Panc1 (cell line): ENCODE results near the gene GLIPR1. TPM values are rescaled to one million over a fixed set of nuclear protein-coding genes. Genes with fewer than 3 reads are reported as not detected.
"Not testable (repeated sequence)": the region's sequence is repeated elsewhere in the genome, so short reads cannot be mapped to it uniquely, and the experiment has no call there.

Experiments
- ATAC-seq: fragments of 200-7000 bp; cut with Tn5 transposase; 2 replicates; pipeline ENCODE4 v1.9.1; 2020; ENCODE audit warnings: mild to moderate bottlenecking, moderate library complexity
- BruUV-seq: library from RNA; stranded (reverse); fragments of 400-500 nt; replicated peaks from 2 replicates; lab custom pipeline; 2021; lab: Mats Ljungman, UMichigan
- CTCF ChIA-PET: fragments of 300-600 bp; sonication (Branson Sonifier 250); formaldehyde crosslinking; loops from one replicate; lab custom pipeline; 2022; ENCODE audit warnings: antibody characterized with exemption; lab: Charles Lee
- POLR2A ChIA-PET: fragments of 300-600 bp; sonication (Branson Sonifier 250); formaldehyde crosslinking; loops from one replicate; lab custom pipeline; 2022; ENCODE audit warnings: antibody characterized with exemption; lab: Charles Lee
- DNase-seq: peaks from one replicate; pipeline ENCODE4 v3.0.0-alpha.2; 2010; ENCODE audit warnings: low read depth, low spot score
- H3K27ac ChIP-seq: 2 replicates; pipeline ENCODE4 v1.5.1; 2011; ENCODE audit warnings: mild to moderate bottlenecking, low read length, inconsistent platforms
- H3K27me3 ChIP-seq: fragments of 200-500 bp; sonication (Bioruptor generic); 2 replicates; pipeline ENCODE4 v1.6.0; 2014; ENCODE audit warnings: low read length, inconsistent platforms; ENCODE audit not compliant: control insufficient read depth, insufficient read depth
- H3K36me3 ChIP-seq: fragments of 200-500 bp; sonication (Bioruptor generic); 2 replicates; pipeline ENCODE4 v1.5.1; 2014; ENCODE audit warnings: inconsistent platforms, mild to moderate bottlenecking, low read length, moderate library complexity; ENCODE audit not compliant: control insufficient read depth, insufficient read depth
- H3K4me1 ChIP-seq: 2 replicates; pipeline ENCODE4 v1.5.1; 2011; ENCODE audit warnings: inconsistent platforms, mild to moderate bottlenecking, low read length, moderate library complexity; ENCODE audit not compliant: control insufficient read depth, insufficient read depth
- H3K4me3 ChIP-seq, 2 experiments: 2 replicates each; pipeline ENCODE4 v1.5.1; 2011 to 2012; ENCODE audit warnings: low read depth in 2 of 2, low read length in 2 of 2, mild to moderate bottlenecking in 2 of 2, inconsistent platforms in 1 of 2, moderate library complexity in 1 of 2
- H3K9me3 ChIP-seq: fragments of 200-500 bp; sonication (Bioruptor generic); 2 replicates; pipeline ENCODE4 v1.5.1; 2014; ENCODE audit warnings: low read depth, mild to moderate bottlenecking, inconsistent platforms, low read length, moderate library complexity; ENCODE audit not compliant: control insufficient read depth, insufficient read depth
- CTCF ChIP-seq: fragments of 450-650 bp; IDR thresholded peaks from 2 replicates; pipeline ENCODE4 v1.5.1; 2017; ENCODE audit warnings: mild to moderate bottlenecking
- POLR2AphosphoS5 ChIP-seq: IDR thresholded peaks from 2 replicates; pipeline ENCODE4 v1.6.1; 2012; ENCODE audit warnings: mild to moderate bottlenecking, low read depth, low read length, moderate library complexity
- REST ChIP-seq, 2 experiments: IDR thresholded peaks; 2 replicates each; pipeline ENCODE4 v1.6.1; 2011 to 2012; ENCODE audit warnings: low read depth in 2 of 2, control low read depth in 1 of 2, low read length in 1 of 2, mild to moderate bottlenecking in 1 of 2, moderate library complexity in 1 of 2; ENCODE audit not compliant: insufficient read depth in 1 of 2
- SIN3A ChIP-seq: IDR thresholded peaks from 2 replicates; pipeline ENCODE4 v1.6.1; 2012; ENCODE audit warnings: low read depth, mild to moderate bottlenecking, low read length, moderate library complexity, borderline replicate concordance; ENCODE audit not compliant: insufficient read depth
- TCF7L2 ChIP-seq: IDR thresholded peaks from 2 replicates; pipeline ENCODE4 v1.6.1; 2011; ENCODE audit warnings: mild to moderate bottlenecking, low read depth, low read length, inconsistent platforms
- in situ Hi-C: cut with HindIII; loops from 2 replicates; pipeline ENCODE4 v1.10.0; 2016; ENCODE audit warnings: low sequenced_read_pairs, low pct_unique_long_range_greater_than_20kb
- intact Hi-C: fragments of 100-400 bp; cut with micrococcal nuclease; formaldehyde crosslinking; loops from one replicate; pipeline ENCODE4 v1.10.0; 2022; ENCODE audit not compliant: unreplicated experiment
- total RNA-seq: library from RNA; stranded (reverse); gene quantifications from one replicate; pipeline ENCODE4 v1.2.1, GENCODE V29; 2021; ENCODE audit not compliant: unreplicated experiment

Gene GLIPR1
- total RNA-seq, 1 experiment from 2014 or later = 11.5 TPM

DNA sequence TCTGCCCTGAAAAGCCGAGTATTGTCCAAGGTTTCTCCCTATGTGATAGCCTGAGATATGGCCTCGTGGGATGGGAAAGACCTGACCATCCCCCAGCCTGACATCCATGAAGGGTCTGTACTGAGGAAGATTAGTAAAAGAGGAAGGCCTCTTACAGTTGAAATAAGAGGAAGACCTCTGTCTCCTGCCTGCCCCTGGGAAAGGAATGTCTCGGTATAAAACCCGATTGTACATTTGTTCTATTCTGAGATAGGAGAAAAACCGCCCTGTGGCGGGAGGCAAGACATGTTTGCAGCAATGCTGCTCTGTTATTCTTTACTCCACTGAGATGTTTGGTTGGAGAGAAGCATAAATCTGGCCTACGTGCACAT, 35.4 kb upstream of the GLIPR1 start:
- BruUV-seq, in situ Hi-C loops, H3K27me3 ChIP-seq, intact Hi-C loops, H3K36me3 ChIP-seq, CTCF ChIA-PET, H3K27ac ChIP-seq, H3K4me3 ChIP-seq, H3K9me3 ChIP-seq, H3K4me1 ChIP-seq, POLR2A ChIA-PET, ATAC-seq, DNase-seq: not testable (repeated sequence)

- BruUV-seq = no TSS peak
- ChIA-PET CTCF (no interaction called here), POLR2A (no interaction called here)
- ATAC-seq (no peak), DNase-seq (no peak)
- Histone ChIP-seq H3K9me3 (no peaks in the 10 kb centered on the region), H3K4me3 (no peak overlapping the region), H3K27me3 (no peaks in the 10 kb centered on the region), H3K4me1 (no peaks in the 10 kb centered on the region), H3K36me3 (no peaks in the 10 kb centered on the region), H3K27ac (no peak overlapping the region)
- intact Hi-C loops (no loop called here), in situ Hi-C loops (no loop called here)
- TF ChIP-seq SIN3A (no peak), POLR2AphosphoS5 (no peak), REST (IDR thresholded peaks at IDR 0.05; ENCODE audit: insufficient read depth in 1 of 2, low read depth in 2 of 2, low read length in 1 of 2) (no peak), TCF7L2 (no peak), CTCF (no peak)
Measured at GRCh38 chr12:75446857-75447256, 33.7 kb upstream of the GLIPR1 start.

DNA sequence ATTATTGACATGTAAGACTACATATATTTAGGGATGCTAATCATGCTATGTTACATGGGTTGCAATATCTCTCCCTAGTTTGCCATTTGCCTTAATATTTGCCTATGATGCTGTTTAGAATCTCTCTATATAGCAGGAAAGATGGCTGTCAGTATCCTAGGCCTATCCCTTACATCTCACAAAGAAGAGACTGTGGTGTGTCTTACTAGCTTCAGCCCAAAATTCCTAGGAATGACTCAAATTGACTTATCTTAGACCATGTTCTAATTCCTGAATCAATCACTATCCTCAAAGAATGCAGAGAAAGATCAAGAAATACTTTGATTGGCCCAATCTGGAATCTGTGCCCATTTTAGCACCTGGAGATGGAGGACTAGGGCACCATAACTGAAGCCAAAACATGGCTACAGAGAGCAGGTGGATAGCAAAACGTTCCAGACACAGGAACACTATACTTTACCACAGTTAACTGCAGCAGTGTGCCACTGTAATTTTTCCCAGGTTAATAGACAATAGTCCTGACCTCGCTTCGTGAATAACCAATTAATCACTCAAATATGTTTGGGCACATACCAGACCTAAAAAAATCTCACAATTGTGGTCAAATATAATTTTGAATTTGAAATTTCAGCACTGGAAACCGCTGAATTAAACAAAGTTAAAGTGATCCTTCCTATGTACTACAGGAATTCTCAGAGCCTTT, 32.7 kb upstream of the GLIPR1 start:
- ATAC-seq (no peak), DNase-seq (no peak)
- no peaks in the 10 kb centered on the region for H3K9me3 ChIP-seq
- no TSS peak for BruUV-seq
- in situ Hi-C loops (no loop called here), intact Hi-C loops (no loop called here)
- H3K36me3 ChIP-seq = no peaks in the 10 kb centered on the region
- H3K4me3 ChIP-seq = no peak overlapping the region
- H3K27me3 ChIP-seq = no peaks in the 10 kb centered on the region
- ChIA-PET POLR2A (no interaction called here), CTCF (no interaction called here)
- no peaks in the 10 kb centered on the region for H3K4me1 ChIP-seq
- H3K27ac ChIP-seq = no peak overlapping the region
- TF ChIP-seq POLR2AphosphoS5 (no peak), REST (IDR thresholded peaks at IDR 0.05; ENCODE audit: insufficient read depth in 1 of 2, low read depth in 2 of 2, low read length in 1 of 2) (no peak), CTCF (no peak), SIN3A (no peak), TCF7L2 (no peak)
